Measurements from ENCODE around the gene TSEN2. TPM values are rescaled to one million over a fixed set of nuclear protein-coding genes. Genes with fewer than 3 reads are reported as not detected.

TSEN2 gene
- total RNA-seq, 1 donor from 2014 or later, result 11.4 TPM

DNA sequence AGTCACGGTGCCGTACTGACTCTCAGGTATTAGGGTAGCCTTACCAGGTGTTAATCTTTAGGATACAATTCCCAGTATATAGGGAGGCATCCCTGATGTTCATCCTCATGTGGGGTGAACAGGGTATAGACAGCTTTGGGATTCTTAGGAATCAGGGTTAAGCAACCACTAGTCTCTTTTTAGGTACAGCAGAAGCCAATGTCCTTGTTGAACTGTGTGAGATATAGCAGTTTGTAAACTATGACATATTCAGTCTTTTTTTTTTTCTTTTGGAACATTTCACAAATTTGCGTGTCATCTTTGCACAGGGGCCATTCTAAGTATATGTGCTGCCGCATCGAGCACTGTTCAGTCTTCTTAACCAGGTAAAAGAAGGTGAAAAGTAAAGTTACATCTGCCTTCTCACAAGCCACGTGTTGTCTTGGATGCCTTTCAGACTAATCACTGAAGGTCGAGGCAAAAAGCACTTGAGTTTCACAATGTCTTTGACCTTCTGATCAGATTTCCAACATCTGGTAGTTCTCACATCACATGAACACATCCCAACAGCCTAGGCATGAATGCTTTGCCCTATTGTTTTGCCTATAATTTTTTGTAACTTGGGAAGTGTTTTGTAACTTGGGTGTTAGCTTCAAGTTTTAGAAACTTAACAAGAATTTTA is 17.2 kb downstream of the TSEN2 start:
- TF ChIP-seq, protein P1, sequence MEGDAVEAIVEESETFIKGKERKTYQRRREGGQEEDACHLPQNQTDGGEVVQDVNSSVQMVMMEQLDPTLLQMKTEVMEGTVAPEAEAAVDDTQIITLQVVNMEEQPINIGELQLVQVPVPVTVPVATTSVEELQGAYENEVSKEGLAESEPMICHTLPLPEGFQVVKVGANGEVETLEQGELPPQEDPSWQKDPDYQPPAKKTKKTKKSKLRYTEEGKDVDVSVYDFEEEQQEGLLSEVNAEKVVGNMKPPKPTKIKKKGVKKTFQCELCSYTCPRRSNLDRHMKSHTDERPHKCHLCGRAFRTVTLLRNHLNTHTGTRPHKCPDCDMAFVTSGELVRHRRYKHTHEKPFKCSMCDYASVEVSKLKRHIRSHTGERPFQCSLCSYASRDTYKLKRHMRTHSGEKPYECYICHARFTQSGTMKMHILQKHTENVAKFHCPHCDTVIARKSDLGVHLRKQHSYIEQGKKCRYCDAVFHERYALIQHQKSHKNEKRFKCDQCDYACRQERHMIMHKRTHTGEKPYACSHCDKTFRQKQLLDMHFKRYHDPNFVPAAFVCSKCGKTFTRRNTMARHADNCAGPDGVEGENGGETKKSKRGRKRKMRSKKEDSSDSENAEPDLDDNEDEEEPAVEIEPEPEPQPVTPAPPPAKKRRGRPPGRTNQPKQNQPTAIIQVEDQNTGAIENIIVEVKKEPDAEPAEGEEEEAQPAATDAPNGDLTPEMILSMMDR (IDR thresholded peaks at IDR 0.05; ENCODE audit: insufficient read depth, low read length, poor library complexity, severe bottlenecking), result no peak
- no peaks in the 10 kb centered on the region for H3K27me3 ChIP-seq (ENCODE audit: control insufficient read depth, insufficient read depth, low read length)
- DNase-seq (ENCODE audit: low read depth), result no peak
- H3K4me3 ChIP-seq (ENCODE audit: low read depth, low read length), result no peak overlapping the region
- H3K36me3 ChIP-seq (ENCODE audit: control insufficient read depth, insufficient read depth, low read length), result peaks cover 4% of the 10 kb centered on the region

- Histone ChIP-seq H3K27me3 (ENCODE audit: control insufficient read depth, insufficient read depth, low read length) (no peaks in the 10 kb centered on the region), H3K4me3 (ENCODE audit: low read depth, low read length) (no peak overlapping the region), H3K36me3 (ENCODE audit: control insufficient read depth, insufficient read depth, low read length) (peaks cover 2% of the 10 kb centered on the region)
- DNase-seq (ENCODE audit: low read depth), result no peak
- TF ChIP-seq, protein P1 (IDR thresholded peaks at IDR 0.05; ENCODE audit: insufficient read depth, low read length, poor library complexity, severe bottlenecking), result no peak
Measured at GRCh38 chr3:12503126-12503957, 19.1 kb downstream of the TSEN2 start.

GRCh38 chr3:12506201-12506709 is 22.0 kb downstream of the TSEN2 start:
- Histone ChIP-seq H3K27me3 (ENCODE audit: control insufficient read depth, insufficient read depth, low read length) (no peaks in the 10 kb centered on the region), H3K4me3 (ENCODE audit: low read depth, low read length) (no peak overlapping the region), H3K36me3 (ENCODE audit: control insufficient read depth, insufficient read depth, low read length) (no peaks in the 10 kb centered on the region)
- TF ChIP-seq, protein P1 (IDR thresholded peaks at IDR 0.05; ENCODE audit: insufficient read depth, low read length, poor library complexity, severe bottlenecking), result no peak
- DNase-seq (ENCODE audit: low read depth), result no peak

DNA sequence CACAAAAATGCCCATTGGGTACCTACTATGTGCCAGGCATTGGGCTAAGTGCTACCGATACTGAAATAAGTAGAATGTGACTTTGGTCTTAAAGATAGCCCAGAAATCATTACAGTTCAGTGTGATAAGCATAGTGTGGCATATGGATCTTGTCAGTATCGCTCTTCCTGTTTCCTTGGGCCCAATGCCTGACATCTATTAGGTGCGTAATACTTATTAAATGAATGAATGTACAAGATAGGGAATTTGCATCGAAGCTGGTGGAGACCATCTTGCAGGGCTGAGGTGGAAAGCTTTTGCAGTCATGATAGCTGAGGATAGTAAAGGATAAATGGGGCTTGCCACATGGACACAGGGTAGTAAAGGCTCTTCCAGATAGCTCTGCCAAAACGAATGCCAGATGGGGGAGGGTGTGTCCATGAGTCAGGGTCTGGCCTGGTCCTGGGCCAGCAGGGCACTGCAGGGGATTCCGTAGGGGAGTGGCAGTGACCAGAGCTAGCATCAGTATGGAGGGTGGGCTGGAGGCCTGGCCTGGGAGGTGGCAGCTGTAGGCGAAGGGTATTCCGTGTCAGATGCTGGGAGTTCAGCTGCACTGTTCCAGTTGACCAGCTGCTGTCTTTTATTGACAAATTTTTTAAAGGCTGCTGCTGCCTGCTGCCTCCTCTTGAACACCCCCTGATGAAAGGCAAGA is 23.5 kb downstream of the TSEN2 start:
- H3K36me3 ChIP-seq (ENCODE audit: control insufficient read depth, insufficient read depth, low read length), result no peaks in the 10 kb centered on the region
- no peaks in the 10 kb centered on the region for H3K27me3 ChIP-seq (ENCODE audit: control insufficient read depth, insufficient read depth, low read length)
- H3K4me3 ChIP-seq (ENCODE audit: low read depth, low read length), result no peak overlapping the region
- DNase-seq (ENCODE audit: low read depth), result no peak
- TF ChIP-seq, protein P1 (IDR thresholded peaks at IDR 0.05; ENCODE audit: insufficient read depth, low read length, poor library complexity, severe bottlenecking), result no peak

DNA sequence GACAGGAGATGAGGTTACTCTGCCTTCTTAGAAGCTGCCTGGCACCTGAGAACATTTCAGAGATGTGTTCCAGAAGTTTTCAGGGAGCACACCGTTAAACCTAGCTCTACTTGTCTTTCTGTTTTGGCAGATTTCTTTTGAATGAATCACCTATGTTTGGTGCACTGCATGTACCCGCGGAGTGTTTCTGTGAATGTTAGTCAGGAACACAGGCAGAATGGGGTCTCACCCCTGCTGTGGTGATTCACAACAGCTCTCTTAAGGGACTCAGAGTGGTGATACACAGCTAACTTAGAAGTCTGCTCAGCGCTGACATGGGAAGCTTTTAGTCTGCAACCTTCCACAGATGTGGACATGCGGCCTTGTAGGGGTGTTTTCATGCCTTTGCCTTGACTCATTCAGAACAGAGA is 24.0 kb downstream of the TSEN2 start:
- TF ChIP-seq, protein P1 (IDR thresholded peaks at IDR 0.05; ENCODE audit: insufficient read depth, low read length, poor library complexity, severe bottlenecking), result no peak
- Histone ChIP-seq H3K27me3 (ENCODE audit: control insufficient read depth, insufficient read depth, low read length) (no peaks in the 10 kb centered on the region), H3K36me3 (ENCODE audit: control insufficient read depth, insufficient read depth, low read length) (no peaks in the 10 kb centered on the region), H3K4me3 (ENCODE audit: low read depth, low read length) (no peak overlapping the region)
- DNase-seq (ENCODE audit: low read depth), result peak; percentile 92

All from kidney epithelial cell (primary cell).